Parathyroid adenoma (tissue), 2 donors: ENCODE data around the gene PRKAG3.

Experiments
- H2AFZ ChIP-seq: fragments of 300-600 bp; sonication (generic); one replicate; pipeline ENCODE4 v1.7.0; 2017; ENCODE audit warnings: antibody characterized with exemption, mild to moderate bottlenecking
- H3K27ac ChIP-seq: fragments of 300-600 bp; sonication (generic); one replicate; pipeline ENCODE4 v1.7.0; 2017
- H3K27me3 ChIP-seq: fragments of 300-600 bp; sonication (generic); one replicate; pipeline ENCODE4 v1.7.0; 2017; ENCODE audit warnings: low read length; ENCODE audit not compliant: control insufficient read depth, insufficient read depth
- H3K36me3 ChIP-seq: fragments of 300-600 bp; sonication (generic); one replicate; pipeline ENCODE4 v1.7.0; 2017; ENCODE audit warnings: low read length; ENCODE audit not compliant: control insufficient read depth, insufficient read depth
- H3K4me1 ChIP-seq: fragments of 300-600 bp; sonication (generic); one replicate; pipeline ENCODE4 v1.7.0; 2017; ENCODE audit warnings: control low read depth
- H3K4me2 ChIP-seq: fragments of 300-600 bp; sonication (generic); one replicate; pipeline ENCODE4 v1.7.0; 2017; ENCODE audit warnings: low read length
- H3K4me3 ChIP-seq: fragments of 300-600 bp; sonication (generic); one replicate; pipeline ENCODE4 v1.7.0; 2017; ENCODE audit warnings: low read depth, low read length
- H3K79me2 ChIP-seq: fragments of 300-600 bp; sonication (generic); one replicate; pipeline ENCODE4 v1.7.0; 2017; ENCODE audit warnings: control low read depth
- H3K9ac ChIP-seq: fragments of 300-600 bp; sonication (generic); one replicate; pipeline ENCODE4 v1.7.0; 2017; ENCODE audit warnings: mild to moderate bottlenecking
- H3K9me3 ChIP-seq: fragments of 300-600 bp; sonication (generic); one replicate; pipeline ENCODE4 v1.7.0; 2017; ENCODE audit warnings: low read length; ENCODE audit not compliant: control insufficient read depth
- TF ChIP-seq, protein P1 (sequence below): fragments of 300-600 bp; sonication (generic); IDR thresholded peaks from one replicate; pipeline ENCODE4 v1.7.0; 2017; ENCODE audit warnings: antibody characterized with exemption, mild to moderate bottlenecking
- donor health status: primary hyperparathyroidism.

Gene PRKAG3

DNA sequence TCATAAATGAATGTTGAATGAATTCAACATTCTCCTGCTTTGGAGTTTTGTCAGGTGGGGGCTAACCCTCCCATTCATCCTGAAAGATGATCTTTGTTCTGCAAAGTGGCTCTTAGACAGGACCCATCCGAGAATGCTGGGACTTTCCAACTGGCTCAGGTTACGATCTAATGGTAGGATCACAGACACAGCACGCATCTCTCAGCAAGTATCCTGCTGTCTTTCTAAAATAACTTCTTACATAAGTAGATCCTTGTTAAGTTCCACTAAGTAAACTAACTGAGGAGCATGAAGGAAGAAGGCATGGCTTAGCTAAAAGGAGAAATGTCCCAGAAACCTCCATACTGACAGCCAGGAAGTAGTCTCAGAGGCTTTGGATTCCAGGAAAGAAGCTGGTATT, 26.0 kb downstream of the PRKAG3 start:
- H2AFZ ChIP-seq: peak overlapping the region; percentile 44
- no peaks in the 10 kb centered on the region for H3K36me3 ChIP-seq
- peak overlapping the region; percentile 39 for H3K4me2 ChIP-seq
- TF ChIP-seq, protein P1, sequence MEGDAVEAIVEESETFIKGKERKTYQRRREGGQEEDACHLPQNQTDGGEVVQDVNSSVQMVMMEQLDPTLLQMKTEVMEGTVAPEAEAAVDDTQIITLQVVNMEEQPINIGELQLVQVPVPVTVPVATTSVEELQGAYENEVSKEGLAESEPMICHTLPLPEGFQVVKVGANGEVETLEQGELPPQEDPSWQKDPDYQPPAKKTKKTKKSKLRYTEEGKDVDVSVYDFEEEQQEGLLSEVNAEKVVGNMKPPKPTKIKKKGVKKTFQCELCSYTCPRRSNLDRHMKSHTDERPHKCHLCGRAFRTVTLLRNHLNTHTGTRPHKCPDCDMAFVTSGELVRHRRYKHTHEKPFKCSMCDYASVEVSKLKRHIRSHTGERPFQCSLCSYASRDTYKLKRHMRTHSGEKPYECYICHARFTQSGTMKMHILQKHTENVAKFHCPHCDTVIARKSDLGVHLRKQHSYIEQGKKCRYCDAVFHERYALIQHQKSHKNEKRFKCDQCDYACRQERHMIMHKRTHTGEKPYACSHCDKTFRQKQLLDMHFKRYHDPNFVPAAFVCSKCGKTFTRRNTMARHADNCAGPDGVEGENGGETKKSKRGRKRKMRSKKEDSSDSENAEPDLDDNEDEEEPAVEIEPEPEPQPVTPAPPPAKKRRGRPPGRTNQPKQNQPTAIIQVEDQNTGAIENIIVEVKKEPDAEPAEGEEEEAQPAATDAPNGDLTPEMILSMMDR: no peak
- no peaks in the 10 kb centered on the region for H3K9me3 ChIP-seq
- no peak overlapping the region for H3K9ac ChIP-seq
- H3K27ac ChIP-seq: peak overlapping the region; percentile 55
- H3K79me2 ChIP-seq: no peaks in the 10 kb centered on the region
- peak overlapping the region; percentile 30 for H3K4me3 ChIP-seq
- H3K27me3 ChIP-seq: no peaks in the 10 kb centered on the region
- H3K4me1 ChIP-seq: peaks cover 5% of the 10 kb centered on the region

DNA sequence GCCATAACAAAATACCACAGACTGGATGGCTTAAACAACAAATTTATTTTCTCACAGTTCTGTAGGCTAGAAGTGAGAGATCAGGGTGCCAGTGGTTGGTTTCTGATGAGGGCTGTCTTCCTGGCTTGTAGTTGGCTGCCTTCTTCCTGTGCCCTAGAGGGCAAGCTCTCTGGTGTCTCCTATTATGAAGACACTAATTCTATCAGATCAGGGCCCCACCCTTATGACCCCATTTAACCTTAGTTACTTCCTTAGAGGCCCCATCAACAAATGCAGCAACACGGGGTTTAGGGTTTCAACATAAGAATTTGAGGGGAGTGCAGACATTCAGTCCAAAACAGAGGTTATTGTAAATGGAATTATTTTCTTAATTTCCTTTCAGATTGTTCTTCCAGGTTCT, 26.8 kb downstream of the PRKAG3 start:
- no peaks in the 10 kb centered on the region for H3K9me3 ChIP-seq
- H3K79me2 ChIP-seq: no peaks in the 10 kb centered on the region
- H3K4me3 ChIP-seq: no peak overlapping the region
- TF ChIP-seq, protein P1: no peak
- H3K27me3 ChIP-seq: no peaks in the 10 kb centered on the region
- H3K9ac ChIP-seq: no peak overlapping the region
- no peak overlapping the region for H3K4me2 ChIP-seq
- no peak overlapping the region for H2AFZ ChIP-seq
- no peak overlapping the region for H3K27ac ChIP-seq
- peaks cover 5% of the 10 kb centered on the region for H3K4me1 ChIP-seq
- no peaks in the 10 kb centered on the region for H3K36me3 ChIP-seq

DNA sequence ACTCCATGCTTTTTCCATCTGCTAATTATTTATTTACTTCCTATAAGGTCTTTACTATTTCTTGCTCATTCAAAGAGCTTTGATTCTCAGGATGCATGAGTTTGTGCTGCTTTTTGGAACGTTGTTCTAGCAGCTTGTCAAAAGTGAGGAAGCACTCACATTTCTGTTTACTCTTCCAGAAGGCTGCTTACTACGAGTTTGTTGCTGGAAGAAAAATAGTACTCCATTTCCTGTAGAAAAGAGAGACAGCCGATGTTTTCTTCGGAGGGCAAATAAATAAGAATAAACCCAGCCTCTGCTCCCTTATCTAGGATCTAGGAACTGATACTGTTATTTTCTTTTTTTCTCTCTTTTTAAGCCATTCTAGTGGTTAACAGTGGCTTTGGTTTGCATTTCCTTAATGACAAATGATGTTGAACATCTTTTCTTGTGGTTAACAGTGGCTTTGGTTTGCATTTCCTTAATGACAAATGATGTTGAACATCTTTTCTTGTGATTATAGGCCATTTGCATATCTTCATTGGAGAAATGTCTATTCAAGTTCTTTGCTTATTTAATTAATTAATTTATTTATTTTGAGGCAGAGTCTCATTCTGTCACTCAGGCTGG, 29.1 kb downstream of the PRKAG3 start:
- no peak overlapping the region for H3K27ac ChIP-seq
- H3K4me1 ChIP-seq: peaks cover 5% of the 10 kb centered on the region
- H3K36me3 ChIP-seq: no peaks in the 10 kb centered on the region
- no peak overlapping the region for H3K9ac ChIP-seq
- no peak overlapping the region for H2AFZ ChIP-seq
- TF ChIP-seq, protein P1: no peak
- H3K4me2 ChIP-seq: no peak overlapping the region
- no peaks in the 10 kb centered on the region for H3K9me3 ChIP-seq
- no peaks in the 10 kb centered on the region for H3K79me2 ChIP-seq
- no peak overlapping the region for H3K4me3 ChIP-seq
- no peaks in the 10 kb centered on the region for H3K27me3 ChIP-seq

DNA sequence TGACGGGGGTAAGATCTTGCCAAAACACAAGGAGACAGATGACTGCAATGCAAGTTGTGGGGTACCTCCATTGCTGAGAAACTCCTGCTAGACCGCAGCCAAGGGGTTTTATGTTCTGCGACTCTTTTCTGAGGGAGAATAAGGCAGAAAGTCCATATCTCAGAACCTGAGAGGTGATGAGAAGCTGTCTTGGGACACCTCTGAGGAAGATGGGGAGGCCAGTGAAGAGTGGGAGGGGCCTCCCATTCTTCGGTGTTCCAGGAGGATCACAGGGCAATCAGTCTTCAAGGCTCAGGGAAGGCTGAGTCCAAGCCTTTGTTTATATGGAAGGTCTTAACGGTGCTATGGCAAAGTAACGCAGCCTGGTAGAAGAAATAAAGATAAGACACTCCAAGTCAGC, 31.6 kb downstream of the PRKAG3 start:
- no peak overlapping the region for H3K9ac ChIP-seq
- TF ChIP-seq, protein P1: no peak
- no peaks in the 10 kb centered on the region for H3K4me1 ChIP-seq
- H3K79me2 ChIP-seq: no peaks in the 10 kb centered on the region
- no peak overlapping the region for H3K4me3 ChIP-seq
- H3K27ac ChIP-seq: no peak overlapping the region
- H2AFZ ChIP-seq: no peak overlapping the region
- H3K27me3 ChIP-seq: no peaks in the 10 kb centered on the region
- no peaks in the 10 kb centered on the region for H3K36me3 ChIP-seq
- H3K9me3 ChIP-seq: no peaks in the 10 kb centered on the region
- no peak overlapping the region for H3K4me2 ChIP-seq
